Measurements from ENCODE around the gene ACTR3C.
"Not testable (repeated sequence)": the region's sequence is repeated elsewhere in the genome, so short reads cannot be mapped to it uniquely, and the experiment has no call there.

ACTR3C gene

DNA sequence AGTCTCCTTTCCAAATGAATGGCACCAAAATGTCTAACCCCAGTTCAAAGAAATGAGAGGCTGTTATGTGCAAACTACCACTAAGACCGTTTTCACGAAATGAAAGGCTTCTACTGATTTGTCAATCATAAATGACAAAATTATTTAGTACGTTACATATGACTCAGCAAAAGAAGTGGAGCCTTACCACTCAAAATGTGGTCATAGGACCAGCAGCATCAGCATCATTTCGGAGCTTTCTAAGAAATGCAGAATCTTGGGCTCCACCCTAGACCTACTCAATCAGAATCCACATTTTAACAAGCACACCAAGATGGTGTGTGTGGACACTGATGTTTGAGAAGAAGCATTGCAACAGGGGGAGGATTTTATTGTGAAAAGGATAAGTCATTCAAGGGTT, 120.5 kb downstream of the ACTR3C start:
- not testable (repeated sequence) for DNase-seq (ENCODE audit: low spot score)
